Measurements from ENCODE around the gene BOLA3. TPM values are rescaled to one million over a fixed set of nuclear protein-coding genes. Genes with fewer than 3 reads are reported as not detected.

The BOLA3 gene
- 10 to 100 TPM in 2 of 3 donors, 1 to 10 TPM in 1; 8.1 to 13.8 (median 11.9) TPM for total RNA-seq
- total RNA-seq (2013): 18.0 TPM

DNA sequence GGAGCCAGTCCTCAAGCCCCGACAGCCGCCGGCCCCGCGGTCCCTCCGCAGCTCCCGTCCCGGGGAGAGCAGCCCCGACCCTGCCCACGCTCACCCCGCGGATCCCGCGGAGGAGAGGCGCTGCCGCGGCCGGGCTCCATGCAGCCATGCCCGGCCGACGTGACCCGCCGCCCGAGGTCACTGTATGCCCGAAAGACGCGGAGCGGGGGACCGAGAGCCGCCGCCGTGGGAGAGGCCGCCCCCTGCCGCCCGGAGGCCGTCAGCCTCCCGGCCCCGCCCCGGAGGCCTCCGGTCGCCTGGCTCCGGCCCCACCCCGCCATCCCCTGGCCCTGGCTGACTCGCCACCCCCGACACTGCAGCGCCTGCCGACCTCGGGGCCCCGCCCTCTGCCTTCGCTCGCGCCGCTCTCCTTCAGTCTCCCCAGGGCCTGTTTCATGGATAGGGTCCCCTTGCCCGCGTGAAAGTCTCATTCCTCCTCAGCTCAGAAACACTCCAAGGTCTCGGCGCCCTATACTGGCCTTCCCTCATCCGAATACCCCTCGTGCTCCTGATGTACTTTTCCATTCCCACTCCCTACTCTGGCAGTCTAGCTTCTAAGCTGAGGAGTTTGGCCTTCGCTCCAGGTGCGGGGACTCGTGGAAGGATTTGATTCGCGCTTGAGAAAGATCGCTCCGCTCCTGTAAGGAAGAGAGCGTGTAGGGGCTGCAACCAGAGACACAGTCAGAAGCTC lies at the start of gene BOLA3:
Gene BOLA3, minus strand, starts transcription at position 186 of the 730 bp plus-strand sequence. Its CDS starts 38 bp downstream, at position 148.
- peak within 1 kb of the TSS; percentile 39 for H3K27ac ChIP-seq (ENCODE audit: low read length)
- Mint-ChIP-seq H3K36me3 (no peaks in the 10 kb centered on the region), H3K27ac (no peak within 1 kb of the TSS), H3K27me3 (ENCODE audit: low read depth in 2 of 2) (no peaks in the 10 kb centered on the region), H3K4me1 (no peaks in the 10 kb centered on the region), H3K9me3 (no peaks in the 10 kb centered on the region), H3K4me3 (no peak within 1 kb of the TSS)
- H3K27me3 ChIP-seq (ENCODE audit: control insufficient read depth, insufficient read depth, low read length): no peaks in the 10 kb centered on the region
- intact Hi-C loops (cut with micrococcal nuclease): loop anchor here (2.0 to 10.0 kb wide), 2 partner anchors 163 to 323 kb away; partner anchors contain the start of gene TET3
- peak; percentile 94 to 97 (median 95) for ATAC-seq
- H3K4me1 ChIP-seq (ENCODE audit: control insufficient read depth, insufficient read depth, low read length): peaks cover 22% of the 10 kb centered on the region
- H3K9me3 ChIP-seq (ENCODE audit: control insufficient read depth, insufficient read depth, low read length): no peaks in the 10 kb centered on the region
- H3K36me3 ChIP-seq (ENCODE audit: control insufficient read depth, insufficient read depth, low read length): peaks cover 16% of the 10 kb centered on the region
- TF ChIP-seq, protein P1, sequence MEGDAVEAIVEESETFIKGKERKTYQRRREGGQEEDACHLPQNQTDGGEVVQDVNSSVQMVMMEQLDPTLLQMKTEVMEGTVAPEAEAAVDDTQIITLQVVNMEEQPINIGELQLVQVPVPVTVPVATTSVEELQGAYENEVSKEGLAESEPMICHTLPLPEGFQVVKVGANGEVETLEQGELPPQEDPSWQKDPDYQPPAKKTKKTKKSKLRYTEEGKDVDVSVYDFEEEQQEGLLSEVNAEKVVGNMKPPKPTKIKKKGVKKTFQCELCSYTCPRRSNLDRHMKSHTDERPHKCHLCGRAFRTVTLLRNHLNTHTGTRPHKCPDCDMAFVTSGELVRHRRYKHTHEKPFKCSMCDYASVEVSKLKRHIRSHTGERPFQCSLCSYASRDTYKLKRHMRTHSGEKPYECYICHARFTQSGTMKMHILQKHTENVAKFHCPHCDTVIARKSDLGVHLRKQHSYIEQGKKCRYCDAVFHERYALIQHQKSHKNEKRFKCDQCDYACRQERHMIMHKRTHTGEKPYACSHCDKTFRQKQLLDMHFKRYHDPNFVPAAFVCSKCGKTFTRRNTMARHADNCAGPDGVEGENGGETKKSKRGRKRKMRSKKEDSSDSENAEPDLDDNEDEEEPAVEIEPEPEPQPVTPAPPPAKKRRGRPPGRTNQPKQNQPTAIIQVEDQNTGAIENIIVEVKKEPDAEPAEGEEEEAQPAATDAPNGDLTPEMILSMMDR (IDR thresholded peaks at IDR 0.05): peak; percentile 86
- peak; percentile 82 to 86 for DNase-seq
- WGBS (ENCODE audit: insufficient coverage): 3% methylated on average over 67 of the region's 67 CpGs
- peak within 1 kb of the TSS; percentile 52 for H3K4me3 ChIP-seq (ENCODE audit: low read length)

- Mint-ChIP-seq H3K27ac (no peak overlapping the region), H3K4me3 (no peak overlapping the region), H3K36me3 (no peaks in the 10 kb centered on the region), H3K4me1 (peaks cover 30% of the 10 kb centered on the region in 2 donors), H3K9me3 (no peaks in the 10 kb centered on the region), H3K27me3 (ENCODE audit: low read depth in 2 of 2) (no peaks in the 10 kb centered on the region)
- TF ChIP-seq, protein P1 (IDR thresholded peaks at IDR 0.05): no peak
- DNase-seq (no peak), ATAC-seq (no peak)
- Histone ChIP-seq H3K36me3 (ENCODE audit: control insufficient read depth, insufficient read depth, low read length) (no peaks in the 10 kb centered on the region), H3K4me3 (ENCODE audit: low read length) (no peak overlapping the region), H3K4me1 (ENCODE audit: control insufficient read depth, insufficient read depth, low read length) (peaks cover 15% of the 10 kb centered on the region), H3K9me3 (ENCODE audit: control insufficient read depth, insufficient read depth, low read length) (no peaks in the 10 kb centered on the region), H3K27me3 (ENCODE audit: control insufficient read depth, insufficient read depth, low read length) (no peaks in the 10 kb centered on the region), H3K27ac (ENCODE audit: low read length) (no peak overlapping the region)
- intact Hi-C loops (cut with micrococcal nuclease): no loop called here
- 80% methylated on average over 3 of the region's 4 CpGs for WGBS (ENCODE audit: insufficient coverage)
Observed at GRCh38 chr2:74197049-74197448, 49.3 kb upstream of the BOLA3 start.

DNA sequence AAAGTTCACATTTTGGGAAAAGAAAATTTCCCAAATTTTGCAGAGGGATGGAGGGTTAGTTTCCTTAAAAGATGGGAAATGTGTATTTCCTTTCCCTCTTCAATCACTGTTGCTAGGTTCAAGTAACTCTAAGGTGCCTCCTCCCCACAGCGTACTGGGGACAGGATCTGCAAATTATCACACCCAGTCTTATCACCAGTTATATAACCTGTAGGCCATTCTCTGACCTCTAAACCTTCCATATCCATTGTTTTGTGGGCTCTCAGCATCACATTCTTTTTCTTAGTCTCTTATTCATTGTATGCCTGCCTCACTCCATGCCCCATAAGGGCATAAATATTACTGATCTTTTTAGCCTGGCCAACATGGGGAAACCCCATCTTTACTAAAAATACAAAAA lies 47.1 kb upstream of the BOLA3 start:
- Histone ChIP-seq H3K27ac (ENCODE audit: low read length) (no peak overlapping the region), H3K36me3 (ENCODE audit: control insufficient read depth, insufficient read depth, low read length) (no peaks in the 10 kb centered on the region), H3K27me3 (ENCODE audit: control insufficient read depth, insufficient read depth, low read length) (no peaks in the 10 kb centered on the region), H3K4me3 (ENCODE audit: low read length) (no peak overlapping the region), H3K9me3 (ENCODE audit: control insufficient read depth, insufficient read depth, low read length) (no peaks in the 10 kb centered on the region), H3K4me1 (ENCODE audit: control insufficient read depth, insufficient read depth, low read length) (peaks cover 12% of the 10 kb centered on the region)
- Mint-ChIP-seq H3K27ac (no peak overlapping the region), H3K4me1 (peaks cover 19 to 20% of the 10 kb centered on the region in 2 donors), H3K4me3 (no peak overlapping the region), H3K36me3 (no peaks in the 10 kb centered on the region), H3K27me3 (ENCODE audit: low read depth in 2 of 2) (peaks cover 0 to 4% of the 10 kb centered on the region in 2 donors), H3K9me3 (no peaks in the 10 kb centered on the region)
- DNase-seq (no peak), ATAC-seq (no peak)
- TF ChIP-seq, protein P1 (IDR thresholded peaks at IDR 0.05): no peak
- 96% methylated on average over 1 of the region's 1 CpG for WGBS (ENCODE audit: insufficient coverage)
- intact Hi-C loops (cut with micrococcal nuclease): no loop called here

Data from natural killer cell (primary cell).